Kidney epithelial cell (primary cell): ENCODE results near the gene SPP1. TPM values are rescaled to one million over a fixed set of nuclear protein-coding genes. Genes with fewer than 3 reads are reported as not detected.
A peak's percentile ranks its signal among the peaks of the same experiment; 100 is the strongest.

Source experiments
- DNase-seq: peaks from one replicate; pipeline ENCODE4 v3.0.0-alpha.2; 2010; ENCODE audit warnings: low read depth
- H3K27me3 ChIP-seq: 2 replicates; pipeline ENCODE4 v1.6.0; 2011; ENCODE audit warnings: low read length; ENCODE audit not compliant: control insufficient read depth, insufficient read depth
- H3K36me3 ChIP-seq: 2 replicates; pipeline ENCODE4 v1.5.1; 2011; ENCODE audit warnings: low read length; ENCODE audit not compliant: control insufficient read depth, insufficient read depth
- H3K4me3 ChIP-seq: 2 replicates; pipeline ENCODE4 v1.5.1; 2011; ENCODE audit warnings: low read depth, mild to moderate bottlenecking, control low read depth, low read length
- total RNA-seq: library from RNA; depleted of rRNA; stranded (reverse); fragments of >200 nt; gene quantifications from 2 replicates; pipeline ENCODE4 v1.2.3, GENCODE V29; 2015
- TF ChIP-seq, protein P1 (sequence below): IDR thresholded peaks from 2 replicates; pipeline ENCODE4 v1.5.1; 2011; ENCODE audit warnings: mild to moderate bottlenecking, moderate library complexity, low read length, control low read depth, inconsistent platforms; ENCODE audit not compliant: insufficient read depth, poor library complexity, severe bottlenecking

SPP1 gene
- total RNA-seq, 1 donor from 2014 or later: 160 TPM

GRCh38 chr4:87961993-87962392, 13.5 kb upstream of the SPP1 start:
- H3K27me3 ChIP-seq: no peaks in the 10 kb centered on the region
- no peaks in the 10 kb centered on the region for H3K36me3 ChIP-seq
- peak; percentile 53 for DNase-seq
- TF ChIP-seq, protein P1, sequence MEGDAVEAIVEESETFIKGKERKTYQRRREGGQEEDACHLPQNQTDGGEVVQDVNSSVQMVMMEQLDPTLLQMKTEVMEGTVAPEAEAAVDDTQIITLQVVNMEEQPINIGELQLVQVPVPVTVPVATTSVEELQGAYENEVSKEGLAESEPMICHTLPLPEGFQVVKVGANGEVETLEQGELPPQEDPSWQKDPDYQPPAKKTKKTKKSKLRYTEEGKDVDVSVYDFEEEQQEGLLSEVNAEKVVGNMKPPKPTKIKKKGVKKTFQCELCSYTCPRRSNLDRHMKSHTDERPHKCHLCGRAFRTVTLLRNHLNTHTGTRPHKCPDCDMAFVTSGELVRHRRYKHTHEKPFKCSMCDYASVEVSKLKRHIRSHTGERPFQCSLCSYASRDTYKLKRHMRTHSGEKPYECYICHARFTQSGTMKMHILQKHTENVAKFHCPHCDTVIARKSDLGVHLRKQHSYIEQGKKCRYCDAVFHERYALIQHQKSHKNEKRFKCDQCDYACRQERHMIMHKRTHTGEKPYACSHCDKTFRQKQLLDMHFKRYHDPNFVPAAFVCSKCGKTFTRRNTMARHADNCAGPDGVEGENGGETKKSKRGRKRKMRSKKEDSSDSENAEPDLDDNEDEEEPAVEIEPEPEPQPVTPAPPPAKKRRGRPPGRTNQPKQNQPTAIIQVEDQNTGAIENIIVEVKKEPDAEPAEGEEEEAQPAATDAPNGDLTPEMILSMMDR: no peak
- H3K4me3 ChIP-seq: no peak overlapping the region

DNA sequence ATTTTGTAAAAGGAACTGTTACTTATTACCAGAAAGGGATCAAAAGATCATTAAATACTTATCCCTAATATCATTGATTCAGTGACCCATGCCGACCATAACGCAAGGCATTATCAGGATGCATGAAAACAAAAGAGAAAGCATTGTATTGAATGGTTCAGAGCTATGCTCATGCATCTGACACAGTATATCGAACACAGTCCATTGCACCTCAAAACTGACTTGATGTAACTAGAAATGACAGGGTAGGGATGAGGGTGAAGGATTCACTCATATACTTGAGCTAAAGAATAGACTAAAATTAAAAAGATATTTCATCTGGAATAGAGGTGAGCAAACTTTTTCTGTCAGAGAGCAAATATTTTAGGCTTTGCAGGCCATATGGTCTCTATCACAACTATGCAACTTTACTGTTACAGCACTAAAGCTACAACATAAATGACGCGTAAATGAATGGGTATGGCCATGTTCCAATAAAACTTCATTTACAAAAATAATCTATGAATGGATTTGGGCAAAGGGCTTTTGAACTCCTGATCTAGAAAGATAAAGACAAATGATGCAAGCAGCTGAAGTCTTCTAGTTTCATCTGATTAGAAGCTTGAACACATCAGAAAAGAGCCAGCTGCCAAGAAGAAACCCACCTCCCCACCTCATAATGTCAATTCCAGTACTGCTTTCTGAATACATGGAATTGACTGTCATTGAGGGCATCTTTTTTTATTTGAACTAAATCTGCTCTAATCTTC, 12.9 kb upstream of the SPP1 start:
- Histone ChIP-seq H3K27me3 (no peaks in the 10 kb centered on the region), H3K36me3 (no peaks in the 10 kb centered on the region), H3K4me3 (no peak overlapping the region)
- TF ChIP-seq, protein P1: no peak
- no peak for DNase-seq

DNA sequence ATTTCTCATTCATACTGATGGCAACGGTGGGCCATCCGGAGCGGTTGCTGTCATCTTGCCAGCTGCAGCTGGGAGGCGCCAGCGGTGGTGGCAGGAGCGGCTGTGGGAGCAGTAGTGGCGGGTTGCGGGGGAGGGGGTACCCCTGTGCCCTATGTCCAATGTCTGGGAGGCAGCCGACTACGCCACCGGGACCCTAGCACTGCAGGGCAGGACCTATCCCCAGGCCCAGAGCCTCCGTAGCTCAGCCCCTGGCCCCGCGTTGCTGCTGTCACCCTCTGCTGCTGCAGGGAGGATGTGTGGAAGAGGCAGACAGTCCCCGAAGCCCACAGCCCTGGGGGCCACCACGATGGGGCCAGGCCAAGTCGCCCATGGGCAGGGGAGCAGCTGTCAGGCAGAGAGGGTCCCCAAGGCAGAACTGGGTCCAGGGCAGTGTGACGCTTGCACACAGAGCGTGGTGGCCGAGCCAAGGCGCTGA, 10.0 kb upstream of the SPP1 start:
- Histone ChIP-seq H3K4me3 (no peak overlapping the region), H3K36me3 (no peaks in the 10 kb centered on the region), H3K27me3 (no peaks in the 10 kb centered on the region)
- TF ChIP-seq, protein P1: no peak
- no peak for DNase-seq

DNA sequence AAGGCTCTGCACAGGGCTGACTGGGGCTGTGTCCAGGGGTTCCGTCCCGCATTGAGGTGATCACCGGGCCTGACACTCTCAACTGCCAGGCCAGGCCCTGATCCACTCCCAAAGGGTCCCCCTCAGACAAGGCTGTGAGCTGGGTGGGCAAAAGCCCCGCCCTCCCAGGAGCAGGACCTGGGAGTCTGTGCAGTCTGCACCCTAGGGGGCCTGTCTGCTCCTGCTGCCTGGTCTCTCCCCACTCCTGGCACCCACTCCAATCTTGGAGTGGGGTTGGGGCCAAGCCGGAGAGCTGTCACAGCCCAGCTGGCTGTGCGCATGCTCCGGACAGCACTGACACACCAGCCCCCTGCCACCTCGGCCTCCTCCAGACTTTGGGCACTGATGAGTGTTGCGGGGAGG, 9.4 kb upstream of the SPP1 start:
- no peak overlapping the region for H3K4me3 ChIP-seq
- DNase-seq: no peak
- TF ChIP-seq, protein P1: no peak
- H3K36me3 ChIP-seq: no peaks in the 10 kb centered on the region
- no peaks in the 10 kb centered on the region for H3K27me3 ChIP-seq

GRCh38 chr4:87967193-87967592, 8.3 kb upstream of the SPP1 start:
- TF ChIP-seq, protein P1: no peak
- no peak overlapping the region for H3K4me3 ChIP-seq
- no peaks in the 10 kb centered on the region for H3K27me3 ChIP-seq
- no peak for DNase-seq
- H3K36me3 ChIP-seq: no peaks in the 10 kb centered on the region

GRCh38 chr4:87970121-87970520, 5.4 kb upstream of the SPP1 start:
- no peaks in the 10 kb centered on the region for H3K27me3 ChIP-seq
- no peak for DNase-seq
- no peaks in the 10 kb centered on the region for H3K36me3 ChIP-seq
- TF ChIP-seq, protein P1: no peak
- no peak overlapping the region for H3K4me3 ChIP-seq
